ENCODE measurements around the gene HSD17B1. TPM values are rescaled to one million over a fixed set of nuclear protein-coding genes. Genes with fewer than 3 reads are reported as not detected.
A peak's percentile ranks its signal among the peaks of the same experiment; 100 is the strongest.

HSD17B1 gene
- total and polyA plus RNA-seq, 2 of the 13 experiments (the other 11 are each of a cell fraction or from before 2014, with no cell fraction given) = 0.54 to 0.93 TPM

- TF ChIP-seq, protein P1, sequence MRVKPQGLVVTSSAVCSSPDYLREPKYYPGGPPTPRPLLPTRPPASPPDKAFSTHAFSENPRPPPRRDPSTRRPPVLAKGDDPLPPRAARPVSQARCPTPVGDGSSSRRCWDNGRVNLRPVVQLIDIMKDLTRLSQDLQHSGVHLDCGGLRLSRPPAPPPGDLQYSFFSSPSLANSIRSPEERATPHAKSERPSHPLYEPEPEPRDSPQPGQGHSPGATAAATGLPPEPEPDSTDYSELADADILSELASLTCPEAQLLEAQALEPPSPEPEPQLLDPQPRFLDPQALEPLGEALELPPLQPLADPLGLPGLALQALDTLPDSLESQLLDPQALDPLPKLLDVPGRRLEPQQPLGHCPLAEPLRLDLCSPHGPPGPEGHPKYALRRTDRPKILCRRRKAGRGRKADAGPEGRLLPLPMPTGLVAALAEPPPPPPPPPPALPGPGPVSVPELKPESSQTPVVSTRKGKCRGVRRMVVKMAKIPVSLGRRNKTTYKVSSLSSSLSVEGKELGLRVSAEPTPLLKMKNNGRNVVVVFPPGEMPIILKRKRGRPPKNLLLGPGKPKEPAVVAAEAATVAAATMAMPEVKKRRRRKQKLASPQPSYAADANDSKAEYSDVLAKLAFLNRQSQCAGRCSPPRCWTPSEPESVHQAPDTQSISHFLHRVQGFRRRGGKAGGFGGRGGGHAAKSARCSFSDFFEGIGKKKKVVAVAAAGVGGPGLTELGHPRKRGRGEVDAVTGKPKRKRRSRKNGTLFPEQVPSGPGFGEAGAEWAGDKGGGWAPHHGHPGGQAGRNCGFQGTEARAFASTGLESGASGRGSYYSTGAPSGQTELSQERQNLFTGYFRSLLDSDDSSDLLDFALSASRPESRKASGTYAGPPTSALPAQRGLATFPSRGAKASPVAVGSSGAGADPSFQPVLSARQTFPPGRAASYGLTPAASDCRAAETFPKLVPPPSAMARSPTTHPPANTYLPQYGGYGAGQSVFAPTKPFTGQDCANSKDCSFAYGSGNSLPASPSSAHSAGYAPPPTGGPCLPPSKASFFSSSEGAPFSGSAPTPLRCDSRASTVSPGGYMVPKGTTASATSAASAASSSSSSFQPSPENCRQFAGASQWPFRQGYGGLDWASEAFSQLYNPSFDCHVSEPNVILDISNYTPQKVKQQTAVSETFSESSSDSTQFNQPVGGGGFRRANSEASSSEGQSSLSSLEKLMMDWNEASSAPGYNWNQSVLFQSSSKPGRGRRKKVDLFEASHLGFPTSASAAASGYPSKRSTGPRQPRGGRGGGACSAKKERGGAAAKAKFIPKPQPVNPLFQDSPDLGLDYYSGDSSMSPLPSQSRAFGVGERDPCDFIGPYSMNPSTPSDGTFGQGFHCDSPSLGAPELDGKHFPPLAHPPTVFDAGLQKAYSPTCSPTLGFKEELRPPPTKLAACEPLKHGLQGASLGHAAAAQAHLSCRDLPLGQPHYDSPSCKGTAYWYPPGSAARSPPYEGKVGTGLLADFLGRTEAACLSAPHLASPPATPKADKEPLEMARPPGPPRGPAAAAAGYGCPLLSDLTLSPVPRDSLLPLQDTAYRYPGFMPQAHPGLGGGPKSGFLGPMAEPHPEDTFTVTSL (CRISPR knock-in tag; IDR thresholded peaks at IDR 0.05; ENCODE audit: borderline replicate concordance) = no peak
- no peak; the same call in 1 of the 2 replicates for TF ChIP-seq CEBPG (CRISPR knock-in tag; IDR thresholded peaks at IDR 0.05)
- peak; percentile 66; the same call in 1 of the 2 replicates for TF ChIP-seq GATAD1 (CRISPR knock-in tag; IDR thresholded peaks at IDR 0.05)
- TF ChIP-seq ZNF768 (CRISPR knock-in tag; IDR thresholded peaks at IDR 0.05) = 0 out of 2 replicates have a peak, but pooled peaks have one; percentile 44
- TF ChIP-seq ZSCAN21 (CRISPR knock-in tag; IDR thresholded peaks at IDR 0.05; ENCODE audit: borderline replicate concordance) = no peak
- no peak for TF ChIP-seq ZNF136 (CRISPR knock-in tag; IDR thresholded peaks at IDR 0.05; ENCODE audit: low read depth)
- TF ChIP-seq ZBTB33 (CRISPR knock-in tag; IDR thresholded peaks at IDR 0.05) = peak; percentile 53; the same call in 1 of the 2 replicates
- TF ChIP-seq ESRRA (CRISPR knock-in tag; IDR thresholded peaks at IDR 0.05; ENCODE audit: low read depth) = no peak
- TF ChIP-seq ZNF616 (CRISPR knock-in tag; IDR thresholded peaks at IDR 0.05; ENCODE audit: low read depth) = no peak
- TF ChIP-seq ZBTB4 (CRISPR knock-in tag; IDR thresholded peaks at IDR 0.05; ENCODE audit: borderline replicate concordance) = no peak
- TF ChIP-seq, protein P2, sequence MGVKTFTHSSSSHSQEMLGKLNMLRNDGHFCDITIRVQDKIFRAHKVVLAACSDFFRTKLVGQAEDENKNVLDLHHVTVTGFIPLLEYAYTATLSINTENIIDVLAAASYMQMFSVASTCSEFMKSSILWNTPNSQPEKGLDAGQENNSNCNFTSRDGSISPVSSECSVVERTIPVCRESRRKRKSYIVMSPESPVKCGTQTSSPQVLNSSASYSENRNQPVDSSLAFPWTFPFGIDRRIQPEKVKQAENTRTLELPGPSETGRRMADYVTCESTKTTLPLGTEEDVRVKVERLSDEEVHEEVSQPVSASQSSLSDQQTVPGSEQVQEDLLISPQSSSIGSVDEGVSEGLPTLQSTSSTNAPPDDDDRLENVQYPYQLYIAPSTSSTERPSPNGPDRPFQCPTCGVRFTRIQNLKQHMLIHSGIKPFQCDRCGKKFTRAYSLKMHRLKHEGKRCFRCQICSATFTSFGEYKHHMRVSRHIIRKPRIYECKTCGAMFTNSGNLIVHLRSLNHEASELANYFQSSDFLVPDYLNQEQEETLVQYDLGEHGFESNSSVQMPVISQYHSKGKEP (CRISPR knock-in tag; IDR thresholded peaks at IDR 0.05) = no peak
- no peak for TF ChIP-seq HNF4G (IDR thresholded peaks at IDR 0.05; ENCODE audit: borderline replicate concordance, low read depth, low read length)
- no peak for TF ChIP-seq HNF4G (CRISPR knock-in tag; IDR thresholded peaks at IDR 0.05; ENCODE audit: borderline replicate concordance, low read depth)
Measured at GRCh38 chr17:42517516-42517915, 35.2 kb upstream of the HSD17B1 start (continued).
